H1 (cell line): ENCODE data around the gene NCOA1.

Experiments used
- CTCF ChIP-seq, 3 experiments: IDR thresholded peaks; 1 replicate in 2 of 3; 2 replicates in 1 of 3; pipeline versions ENCODE4 v1.5.1 to v1.6.1; 2011; ENCODE audit warnings: low read length in 3 of 3, mild to moderate bottlenecking in 3 of 3, inconsistent platforms in 2 of 3, low read depth in 1 of 3, moderate library complexity in 1 of 3; ENCODE audit not compliant: insufficient read depth in 1 of 3; ENCODE audit errors: control extremely low read depth in 1 of 3
- EGR1 ChIP-seq: IDR thresholded peaks from 2 replicates; pipeline ENCODE4 v1.6.1; 2011; ENCODE audit warnings: low read depth, low read length, borderline replicate concordance
- HDAC2 ChIP-seq, 2 experiments: fragments of 300-600 bp in 1 of 2; sonication (generic) in 1 of 2; IDR thresholded peaks; 2 replicates each; pipeline ENCODE4 v1.6.1; 2011 to 2012; ENCODE audit warnings: low read depth in 2 of 2, low read length in 2 of 2, mild to moderate bottlenecking in 2 of 2, moderate library complexity in 2 of 2, borderline replicate concordance in 1 of 2, inconsistent platforms in 1 of 2
- POLR2AphosphoS5 ChIP-seq: IDR thresholded peaks from 2 replicates; pipeline ENCODE4 v1.6.1; 2011; ENCODE audit warnings: low read depth, low read length

- TF ChIP-seq POLR2AphosphoS5 (no peak), HDAC2 (IDR thresholded peaks at IDR 0.05; ENCODE audit: borderline replicate concordance in 1 of 2, low read depth in 2 of 2, low read length in 2 of 2) (no peak), EGR1 (no peak), CTCF (IDR thresholded peaks at IDR 0.05; ENCODE audit: control extremely low read depth in 1 of 3, insufficient read depth in 1 of 3, low read depth in 1 of 3, low read length in 3 of 3) (no peak)
These were observed 103.2 kb downstream of the NCOA1 start for GRCh38 chr2:24594283-24594682.
